RWPE2 (cell line): ENCODE results near the gene DEPDC1B.

Experiments used
- ATAC-seq: fragments of 200-7000 bp; cut with Tn5 transposase; 3 replicates; pipeline ENCODE4 v1.9.1; 2021; ENCODE audit warnings: low read depth
- DNase-seq: peaks from one replicate; pipeline ENCODE4 v3.0.0-alpha.2; 2020; ENCODE audit warnings: low spot score
- H3K27ac ChIP-seq: fragments of 450-650 bp; 2 replicates; pipeline ENCODE4 v1.5.1; 2017; ENCODE audit warnings: mild to moderate bottlenecking; ENCODE audit not compliant: poor library complexity, severe bottlenecking
- H3K27me3 ChIP-seq: fragments of 250-450 bp; sonication (Bioruptor Pico); 2 replicates; pipeline ENCODE4 v1.5.1; 2021; ENCODE audit warnings: mild to moderate bottlenecking, moderate library complexity; ENCODE audit not compliant: insufficient read depth, poor library complexity, severe bottlenecking
- H3K36me3 ChIP-seq: fragments of 250-450 bp; sonication (Bioruptor Pico); 2 replicates; pipeline ENCODE4 v1.5.1; 2020; ENCODE audit warnings: low read depth, mild to moderate bottlenecking, moderate library complexity
- H3K4me1 ChIP-seq: fragments of 250-450 bp; sonication (Bioruptor Pico); 2 replicates; pipeline ENCODE4 v1.5.1; 2021; ENCODE audit warnings: mild to moderate bottlenecking, moderate library complexity; ENCODE audit not compliant: insufficient read depth, poor library complexity, severe bottlenecking
- H3K4me3 ChIP-seq: fragments of 250-450 bp; sonication (Bioruptor Pico); 2 replicates; pipeline ENCODE4 v1.5.1; 2021; ENCODE audit warnings: mild to moderate bottlenecking, moderate library complexity; ENCODE audit not compliant: severe bottlenecking
- H3K9me3 ChIP-seq: fragments of 250-450 bp; sonication (Bioruptor Pico); 2 replicates; pipeline ENCODE4 v1.5.1; 2021; ENCODE audit warnings: mild to moderate bottlenecking, moderate library complexity; ENCODE audit not compliant: severe bottlenecking
- CTCF ChIP-seq: fragments of 450-650 bp; IDR thresholded peaks from one replicate; pipeline ENCODE4 v1.5.1; 2017; ENCODE audit warnings: mild to moderate bottlenecking, moderate library complexity; ENCODE audit not compliant: poor library complexity, severe bottlenecking

Gene DEPDC1B

GRCh38 chr5:60584304-60584703 is 115.7 kb downstream of the DEPDC1B start:
- no peak for DNase-seq
- no peak for ATAC-seq
- Histone ChIP-seq H3K4me1 (no peaks in the 10 kb centered on the region), H3K27me3 (no peaks in the 10 kb centered on the region), H3K4me3 (no peak overlapping the region), H3K36me3 (no peaks in the 10 kb centered on the region), H3K9me3 (no peaks in the 10 kb centered on the region), H3K27ac (no peak overlapping the region)
- TF ChIP-seq CTCF: no peak

- Histone ChIP-seq H3K27me3 (no peaks in the 10 kb centered on the region), H3K9me3 (no peaks in the 10 kb centered on the region), H3K4me1 (no peaks in the 10 kb centered on the region), H3K27ac (no peak overlapping the region), H3K4me3 (no peak overlapping the region), H3K36me3 (no peaks in the 10 kb centered on the region)
- TF ChIP-seq CTCF: no peak
- no peak for ATAC-seq
- no peak for DNase-seq
Observed at GRCh38 chr5:60583616-60584015, 116.3 kb downstream of the DEPDC1B start.

GRCh38 chr5:60578315-60578714 is 121.7 kb downstream of the DEPDC1B start:
- Histone ChIP-seq H3K27ac (no peak overlapping the region), H3K27me3 (no peaks in the 10 kb centered on the region), H3K9me3 (no peaks in the 10 kb centered on the region), H3K4me3 (no peak overlapping the region), H3K4me1 (no peaks in the 10 kb centered on the region), H3K36me3 (no peaks in the 10 kb centered on the region)
- DNase-seq (no peak), ATAC-seq (no peak)
- TF ChIP-seq CTCF: no peak

- DNase-seq: no peak
- H3K4me1 ChIP-seq: no peaks in the 10 kb centered on the region
- no peak for ATAC-seq
- H3K36me3 ChIP-seq: no peaks in the 10 kb centered on the region
- H3K4me3 ChIP-seq: no peak overlapping the region
- no peak overlapping the region for H3K27ac ChIP-seq
- TF ChIP-seq CTCF: no peak
- H3K9me3 ChIP-seq: no peaks in the 10 kb centered on the region
- H3K27me3 ChIP-seq: no peaks in the 10 kb centered on the region
Observed at GRCh38 chr5:60577116-60577515, 122.8 kb downstream of the DEPDC1B start.

- DNase-seq: no peak
Observed at GRCh38 chr5:60576425-60576824, 123.5 kb downstream of the DEPDC1B start.

More at GRCh38 chr5:60576425-60576824, 123.5 kb downstream of the DEPDC1B start:
- Histone ChIP-seq H3K36me3 (no peaks in the 10 kb centered on the region), H3K9me3 (no peaks in the 10 kb centered on the region), H3K27ac (no peak overlapping the region), H3K27me3 (no peaks in the 10 kb centered on the region), H3K4me3 (no peak overlapping the region), H3K4me1 (no peaks in the 10 kb centered on the region)
- no peak for ATAC-seq
- no peak for TF ChIP-seq CTCF
